C4-2B (cell line): ENCODE data around the gene PAH.

Experiments used
- ZFX ChIP-seq: fragments of 450-650 bp; IDR thresholded peaks from 2 replicates; pipeline ENCODE4 v1.6.1; 2017
- TF ChIP-seq, protein P1 (sequence below): fragments of 450-650 bp; conservative IDR thresholded peaks from 2 replicates; pipeline ENCODE4 v1.5.1; 2017; ENCODE audit warnings: mild to moderate bottlenecking

DNA sequence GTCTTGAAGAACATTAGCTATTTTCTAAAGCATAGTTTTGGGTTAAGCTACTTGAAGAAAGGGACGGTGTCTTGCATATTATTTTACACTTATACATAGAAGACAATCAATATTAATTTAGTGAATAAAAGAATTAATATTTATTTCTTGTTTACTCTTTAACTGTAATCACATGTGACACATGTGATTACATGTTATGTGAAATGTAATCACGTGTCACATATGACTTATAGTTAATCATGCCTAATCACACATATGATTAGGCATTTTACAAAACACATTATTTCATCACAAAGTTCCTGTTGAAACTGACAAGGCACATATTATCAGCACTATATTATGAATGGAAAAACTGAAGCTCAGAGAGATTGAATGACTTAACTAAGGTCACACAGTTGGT lies 4.8 kb downstream of the PAH start:
- TF ChIP-seq, protein P1, sequence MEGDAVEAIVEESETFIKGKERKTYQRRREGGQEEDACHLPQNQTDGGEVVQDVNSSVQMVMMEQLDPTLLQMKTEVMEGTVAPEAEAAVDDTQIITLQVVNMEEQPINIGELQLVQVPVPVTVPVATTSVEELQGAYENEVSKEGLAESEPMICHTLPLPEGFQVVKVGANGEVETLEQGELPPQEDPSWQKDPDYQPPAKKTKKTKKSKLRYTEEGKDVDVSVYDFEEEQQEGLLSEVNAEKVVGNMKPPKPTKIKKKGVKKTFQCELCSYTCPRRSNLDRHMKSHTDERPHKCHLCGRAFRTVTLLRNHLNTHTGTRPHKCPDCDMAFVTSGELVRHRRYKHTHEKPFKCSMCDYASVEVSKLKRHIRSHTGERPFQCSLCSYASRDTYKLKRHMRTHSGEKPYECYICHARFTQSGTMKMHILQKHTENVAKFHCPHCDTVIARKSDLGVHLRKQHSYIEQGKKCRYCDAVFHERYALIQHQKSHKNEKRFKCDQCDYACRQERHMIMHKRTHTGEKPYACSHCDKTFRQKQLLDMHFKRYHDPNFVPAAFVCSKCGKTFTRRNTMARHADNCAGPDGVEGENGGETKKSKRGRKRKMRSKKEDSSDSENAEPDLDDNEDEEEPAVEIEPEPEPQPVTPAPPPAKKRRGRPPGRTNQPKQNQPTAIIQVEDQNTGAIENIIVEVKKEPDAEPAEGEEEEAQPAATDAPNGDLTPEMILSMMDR = no peak
- no peak for TF ChIP-seq ZFX
